K562 (cell line): ENCODE measurements around the gene PFKP. TPM values are rescaled to one million over a fixed set of nuclear protein-coding genes. Genes with fewer than 3 reads are reported as not detected.

ENCODE experiments used
- ETS2 ChIP-seq: IDR thresholded peaks from 2 replicates; pipeline ENCODE4 v1.6.1; 2016; ENCODE audit warnings: borderline replicate concordance, missing genetic modification characterization, mild to moderate bottlenecking, moderate library complexity, missing compliant biosample characterization; ENCODE audit not compliant: poor library complexity, severe bottlenecking
- EWSR1 ChIP-seq: fragments of 450-650 bp; IDR thresholded peaks from 2 replicates; pipeline ENCODE4 v1.6.1; 2018; ENCODE audit warnings: borderline replicate concordance, mild to moderate bottlenecking, low read depth, moderate library complexity; ENCODE audit not compliant: partially characterized antibody
- NFRKB ChIP-seq: fragments of 450-650 bp; IDR thresholded peaks from 2 replicates; pipeline ENCODE4 v1.6.1; 2016; ENCODE audit warnings: low read depth
- OTX1 ChIP-seq: fragments of 450-650 bp; formaldehyde crosslinking; IDR thresholded peaks from 2 replicates; pipeline ENCODE4 v1.4.0; 2022; ENCODE audit warnings: mild to moderate bottlenecking
- POLR3A ChIP-seq: IDR thresholded peaks from 2 replicates; pipeline ENCODE4 v1.6.1; 2011; ENCODE audit warnings: borderline replicate concordance, mild to moderate bottlenecking, moderate library complexity; ENCODE audit not compliant: insufficient read length, insufficient read depth; ENCODE audit errors: extremely low read depth
- PTTG1 ChIP-seq: fragments of 450-650 bp; IDR thresholded peaks from 2 replicates; pipeline ENCODE4 v1.6.1; 2016; ENCODE audit warnings: low read depth, mild to moderate bottlenecking, missing genetic modification characterization, missing compliant biosample characterization
- SLC30A9 ChIP-seq: fragments of 250-450 bp; sonication (Bioruptor Pico); IDR thresholded peaks from 2 replicates; pipeline ENCODE4 v1.8.0; 2022; ENCODE audit warnings: mild to moderate bottlenecking, moderate library complexity
- SNRNP70 ChIP-seq: fragments of 200-400 bp; formaldehyde crosslinking; optimal IDR thresholded peaks from 2 replicates; pipeline ENCODE3; 2017; ENCODE audit warnings: low read depth, low read length
- TCF7L2 ChIP-seq: fragments of 150-350 bp; IDR thresholded peaks from 2 replicates; pipeline ENCODE4 v1.6.1; 2016; ENCODE audit warnings: low read depth, mild to moderate bottlenecking, low read length, moderate library complexity
- ZFPM2 ChIP-seq: fragments of 250-450 bp; sonication (Bioruptor Pico); IDR thresholded peaks from 2 replicates; pipeline ENCODE4 v1.5.1; 2022; ENCODE audit warnings: mild to moderate bottlenecking
- ZNF586 ChIP-seq: fragments of 450-650 bp; formaldehyde crosslinking; conservative IDR thresholded peaks from 2 replicates; pipeline ENCODE4 v1.4.0; 2020; ENCODE audit warnings: mild to moderate bottlenecking, moderate library complexity
- polyA plus RNA-seq, 8 experiments: library from polyadenylated mRNA; depleted of rRNA in 4 of 8; stranded (reverse) in 5 of 8; unstranded in 3 of 8; fragments of >200 nt; fragmentation: Nextera tagmentation in 2 of 8; fragmentation: Illumina TruSeq in 1 of 8; extraction: Ambion mirVana in 2 of 8; extraction: Trizol in 1 of 8; gene quantifications; 2 replicates each; pipeline versions ENCODE4 v1.2.1 to v1.2.3, GENCODE V29; 2011 to 2014; ENCODE audit warnings: inconsistent platforms in 1 of 8, missing spikeins in 1 of 8
- total RNA-seq, 7 experiments: library from RNA; depleted of rRNA in 6 of 7; stranded (reverse); fragments of >200 nt in 6 of 7; fragmentation: Illumina TruSeq in 2 of 7; extraction: Trizol in 2 of 7; gene quantifications; 2 replicates each; pipeline versions ENCODE4 v1.2.1 to v1.2.3, GENCODE V29; 2011 to 2021; ENCODE audit warnings: low replicate concordance in 1 of 7
- TF ChIP-seq, protein P1 (sequence below): fragments of 450-650 bp; IDR thresholded peaks from 2 replicates; pipeline ENCODE4 v1.7.1; 2018; ENCODE audit warnings: mild to moderate bottlenecking, low read depth; ENCODE audit not compliant: partially characterized antibody
- TF ChIP-seq, protein P2 (sequence below): fragments of 200-800 bp; sonication (Bioruptor generic); IDR thresholded peaks from 2 replicates; pipeline ENCODE4 v1.6.1; 2017; ENCODE audit warnings: missing genetic modification characterization, missing compliant biosample characterization
- TF ChIP-seq, protein P3 (sequence below): sonication (generic); formaldehyde crosslinking; IDR thresholded peaks from 2 replicates; pipeline ENCODE4 v1.8.1; 2022; ENCODE audit warnings: missing genetic modification reagents
- TF ChIP-seq, protein P4 (sequence below): fragments of 450-650 bp; IDR thresholded peaks from 2 replicates; pipeline ENCODE4 v1.6.1; 2018; ENCODE audit not compliant: partially characterized antibody
- TF ChIP-seq, protein P5 (sequence below): fragments of 250-450 bp; sonication (Bioruptor Pico); IDR thresholded peaks from 2 replicates; pipeline ENCODE4 v1.8.0; 2022; ENCODE audit warnings: moderate library complexity, mild to moderate bottlenecking, inconsistent platforms

PFKP gene
- total and polyA plus RNA-seq, 9 of the 15 experiments (the other 6 are each of a cell fraction or from before 2014, with no cell fraction given) = 23.5 to 116 (median 62.1) TPM

DNA sequence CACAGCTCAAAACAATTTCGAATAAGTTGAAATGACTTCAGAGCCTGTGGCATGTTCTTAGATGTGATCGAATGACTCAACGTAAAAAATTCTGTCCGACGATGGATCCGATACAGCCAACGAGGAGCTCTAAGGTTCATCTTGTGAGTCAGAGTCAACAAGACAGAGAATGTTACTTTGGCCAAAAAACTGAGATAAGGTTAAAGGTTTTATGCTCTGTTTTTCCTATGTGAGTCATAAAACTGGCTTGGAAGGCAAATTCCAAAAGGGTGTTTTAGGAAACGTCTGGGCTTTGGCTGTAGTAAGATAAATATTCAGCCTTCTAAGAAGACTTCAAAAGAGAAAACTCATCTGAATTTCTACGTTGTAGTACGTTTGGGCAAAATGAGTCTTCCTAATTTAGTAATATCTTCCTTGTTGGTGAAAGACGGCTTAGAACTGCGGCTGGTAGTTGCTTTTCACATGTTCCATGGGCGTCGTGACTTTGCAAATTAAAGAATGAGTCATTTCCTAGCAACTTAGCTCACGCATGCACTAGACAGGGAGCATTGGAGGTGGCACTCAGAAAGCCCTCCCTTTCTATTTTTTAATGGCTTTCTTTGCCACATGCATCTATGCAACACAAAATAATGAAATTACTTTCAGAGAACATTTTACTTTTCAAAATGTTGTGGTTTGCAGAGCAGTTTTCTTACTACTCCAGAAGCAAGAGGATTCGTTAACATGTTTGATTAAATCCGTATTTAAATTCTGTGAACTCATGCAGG lies 28.2 kb downstream of the PFKP start (continued):
- TF ChIP-seq, protein P1, sequence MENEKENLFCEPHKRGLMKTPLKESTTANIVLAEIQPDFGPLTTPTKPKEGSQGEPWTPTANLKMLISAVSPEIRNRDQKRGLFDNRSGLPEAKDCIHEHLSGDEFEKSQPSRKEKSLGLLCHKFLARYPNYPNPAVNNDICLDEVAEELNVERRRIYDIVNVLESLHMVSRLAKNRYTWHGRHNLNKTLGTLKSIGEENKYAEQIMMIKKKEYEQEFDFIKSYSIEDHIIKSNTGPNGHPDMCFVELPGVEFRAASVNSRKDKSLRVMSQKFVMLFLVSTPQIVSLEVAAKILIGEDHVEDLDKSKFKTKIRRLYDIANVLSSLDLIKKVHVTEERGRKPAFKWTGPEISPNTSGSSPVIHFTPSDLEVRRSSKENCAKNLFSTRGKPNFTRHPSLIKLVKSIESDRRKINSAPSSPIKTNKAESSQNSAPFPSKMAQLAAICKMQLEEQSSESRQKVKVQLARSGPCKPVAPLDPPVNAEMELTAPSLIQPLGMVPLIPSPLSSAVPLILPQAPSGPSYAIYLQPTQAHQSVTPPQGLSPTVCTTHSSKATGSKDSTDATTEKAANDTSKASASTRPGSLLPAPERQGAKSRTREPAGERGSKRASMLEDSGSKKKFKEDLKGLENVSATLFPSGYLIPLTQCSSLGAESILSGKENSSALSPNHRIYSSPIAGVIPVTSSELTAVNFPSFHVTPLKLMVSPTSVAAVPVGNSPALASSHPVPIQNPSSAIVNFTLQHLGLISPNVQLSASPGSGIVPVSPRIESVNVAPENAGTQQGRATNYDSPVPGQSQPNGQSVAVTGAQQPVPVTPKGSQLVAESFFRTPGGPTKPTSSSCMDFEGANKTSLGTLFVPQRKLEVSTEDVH = peak; percentile 41
- TF ChIP-seq NFRKB (peak; percentile 75), EWSR1 (no peak), SLC30A9 (CRISPR knock-in tag) (no peak), ZFPM2 (CRISPR knock-in tag) (no peak), POLR3A (no peak), OTX1 (CRISPR knock-in tag) (no peak), SNRNP70 (no peak), TCF7L2 (no peak), ZNF586 (no peak), ETS2 (no peak), PTTG1 (tag) (no peak)
- TF ChIP-seq, protein P2, sequence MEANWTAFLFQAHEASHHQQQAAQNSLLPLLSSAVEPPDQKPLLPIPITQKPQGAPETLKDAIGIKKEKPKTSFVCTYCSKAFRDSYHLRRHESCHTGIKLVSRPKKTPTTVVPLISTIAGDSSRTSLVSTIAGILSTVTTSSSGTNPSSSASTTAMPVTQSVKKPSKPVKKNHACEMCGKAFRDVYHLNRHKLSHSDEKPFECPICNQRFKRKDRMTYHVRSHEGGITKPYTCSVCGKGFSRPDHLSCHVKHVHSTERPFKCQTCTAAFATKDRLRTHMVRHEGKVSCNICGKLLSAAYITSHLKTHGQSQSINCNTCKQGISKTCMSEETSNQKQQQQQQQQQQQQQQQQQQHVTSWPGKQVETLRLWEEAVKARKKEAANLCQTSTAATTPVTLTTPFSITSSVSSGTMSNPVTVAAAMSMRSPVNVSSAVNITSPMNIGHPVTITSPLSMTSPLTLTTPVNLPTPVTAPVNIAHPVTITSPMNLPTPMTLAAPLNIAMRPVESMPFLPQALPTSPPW = peak; percentile 65
- TF ChIP-seq, protein P3, sequence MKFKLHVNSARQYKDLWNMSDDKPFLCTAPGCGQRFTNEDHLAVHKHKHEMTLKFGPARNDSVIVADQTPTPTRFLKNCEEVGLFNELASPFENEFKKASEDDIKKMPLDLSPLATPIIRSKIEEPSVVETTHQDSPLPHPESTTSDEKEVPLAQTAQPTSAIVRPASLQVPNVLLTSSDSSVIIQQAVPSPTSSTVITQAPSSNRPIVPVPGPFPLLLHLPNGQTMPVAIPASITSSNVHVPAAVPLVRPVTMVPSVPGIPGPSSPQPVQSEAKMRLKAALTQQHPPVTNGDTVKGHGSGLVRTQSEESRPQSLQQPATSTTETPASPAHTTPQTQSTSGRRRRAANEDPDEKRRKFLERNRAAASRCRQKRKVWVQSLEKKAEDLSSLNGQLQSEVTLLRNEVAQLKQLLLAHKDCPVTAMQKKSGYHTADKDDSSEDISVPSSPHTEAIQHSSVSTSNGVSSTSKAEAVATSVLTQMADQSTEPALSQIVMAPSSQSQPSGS (CRISPR knock-in tag) = no peak
- TF ChIP-seq, protein P4, sequence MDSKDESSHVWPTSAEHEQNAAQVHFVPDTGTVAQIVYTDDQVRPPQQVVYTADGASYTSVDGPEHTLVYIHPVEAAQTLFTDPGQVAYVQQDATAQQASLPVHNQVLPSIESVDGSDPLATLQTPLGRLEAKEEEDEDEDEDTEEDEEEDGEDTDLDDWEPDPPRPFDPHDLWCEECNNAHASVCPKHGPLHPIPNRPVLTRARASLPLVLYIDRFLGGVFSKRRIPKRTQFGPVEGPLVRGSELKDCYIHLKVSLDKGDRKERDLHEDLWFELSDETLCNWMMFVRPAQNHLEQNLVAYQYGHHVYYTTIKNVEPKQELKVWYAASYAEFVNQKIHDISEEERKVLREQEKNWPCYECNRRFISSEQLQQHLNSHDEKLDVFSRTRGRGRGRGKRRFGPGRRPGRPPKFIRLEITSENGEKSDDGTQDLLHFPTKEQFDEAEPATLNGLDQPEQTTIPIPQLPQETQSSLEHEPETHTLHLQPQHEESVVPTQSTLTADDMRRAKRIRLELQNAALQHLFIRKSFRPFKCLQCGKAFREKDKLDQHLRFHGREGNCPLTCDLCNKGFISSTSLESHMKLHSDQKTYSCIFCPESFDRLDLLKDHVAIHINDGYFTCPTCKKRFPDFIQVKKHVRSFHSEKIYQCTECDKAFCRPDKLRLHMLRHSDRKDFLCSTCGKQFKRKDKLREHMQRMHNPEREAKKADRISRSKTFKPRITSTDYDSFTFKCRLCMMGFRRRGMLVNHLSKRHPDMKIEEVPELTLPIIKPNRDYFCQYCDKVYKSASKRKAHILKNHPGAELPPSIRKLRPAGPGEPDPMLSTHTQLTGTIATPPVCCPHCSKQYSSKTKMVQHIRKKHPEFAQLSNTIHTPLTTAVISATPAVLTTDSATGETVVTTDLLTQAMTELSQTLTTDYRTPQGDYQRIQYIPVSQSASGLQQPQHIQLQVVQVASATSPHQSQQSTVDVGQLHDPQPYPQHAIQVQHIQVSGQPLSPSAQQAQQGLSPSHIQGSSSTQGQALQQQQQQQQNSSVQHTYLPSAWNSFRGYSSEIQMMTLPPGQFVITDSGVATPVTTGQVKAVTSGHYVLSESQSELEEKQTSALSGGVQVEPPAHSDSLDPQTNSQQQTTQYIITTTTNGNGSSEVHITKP = no peak
- TF ChIP-seq, protein P5, sequence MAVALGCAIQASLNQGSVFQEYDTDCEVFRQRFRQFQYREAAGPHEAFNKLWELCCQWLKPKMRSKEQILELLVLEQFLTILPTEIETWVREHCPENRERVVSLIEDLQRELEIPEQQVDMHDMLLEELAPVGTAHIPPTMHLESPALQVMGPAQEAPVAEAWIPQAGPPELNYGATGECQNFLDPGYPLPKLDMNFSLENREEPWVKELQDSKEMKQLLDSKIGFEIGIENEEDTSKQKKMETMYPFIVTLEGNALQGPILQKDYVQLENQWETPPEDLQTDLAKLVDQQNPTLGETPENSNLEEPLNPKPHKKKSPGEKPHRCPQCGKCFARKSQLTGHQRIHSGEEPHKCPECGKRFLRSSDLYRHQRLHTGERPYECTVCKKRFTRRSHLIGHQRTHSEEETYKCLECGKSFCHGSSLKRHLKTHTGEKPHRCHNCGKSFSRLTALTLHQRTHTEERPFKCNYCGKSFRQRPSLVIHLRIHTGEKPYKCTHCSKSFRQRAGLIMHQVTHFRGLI = no peak
